ENCODE measurements around the gene EPHB6. TPM values are rescaled to one million over a fixed set of nuclear protein-coding genes. Genes with fewer than 3 reads are reported as not detected.

Gene EPHB6
- total and polyA plus RNA-seq, 10 of the 15 experiments (the other 5 are each of a cell fraction or from before 2014, with no cell fraction given): 0.06 to 1.3 (median 0.37) TPM; not detected in 2

DNA sequence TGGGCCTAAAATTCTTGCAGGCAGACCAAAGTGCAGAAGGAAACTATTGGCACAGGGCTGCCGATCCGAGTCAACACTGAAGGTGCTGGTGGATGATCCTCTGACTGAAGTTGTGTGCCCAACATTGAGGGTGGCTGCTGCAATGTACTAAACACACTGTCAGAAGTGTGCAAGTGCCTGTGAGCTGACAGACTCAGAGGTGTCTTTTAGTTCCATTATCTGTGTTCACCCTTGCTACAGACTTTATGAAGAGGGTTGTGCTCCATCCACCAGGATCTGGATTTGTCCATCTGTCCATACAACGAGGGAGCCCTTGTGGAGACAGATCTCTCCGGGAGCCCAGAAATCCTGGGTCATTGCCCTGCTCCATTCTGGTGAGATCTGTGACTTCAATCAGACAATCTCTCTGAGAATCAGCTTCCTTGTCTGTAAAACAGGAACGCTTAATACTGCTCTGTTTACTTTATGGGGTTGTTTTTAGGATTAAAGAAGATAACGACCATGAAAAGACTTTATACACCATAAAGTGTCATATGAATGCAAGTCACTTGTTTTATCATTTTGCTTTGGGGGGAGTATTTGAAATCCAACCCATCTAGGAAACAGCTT is 40.2 kb downstream of the EPHB6 start:
- no peak for ATAC-seq
- WGBS (ENCODE audit: insufficient coverage, insufficient replicate concordance, low lambda C conversion rate, missing lambda C conversion rate): 15% methylated on average over 6 of the region's 6 CpGs
- no peak overlapping the region for H3K27ac ChIP-seq (ENCODE audit: control insufficient read depth, insufficient read depth)
- H3K27me3 ChIP-seq (replicated peaks in 1 of 2; ENCODE audit: control insufficient read depth in 2 of 2, insufficient read depth in 2 of 2, low read length in 1 of 2): peaks cover 0 to 3% of the 10 kb centered on the region in 2 experiments; a peak in 3 of 4 replicates
- H3K9ac ChIP-seq (ENCODE audit: control insufficient read depth, insufficient read depth, low read length): no peak overlapping the region
- ChIA-PET SMC1A (ENCODE audit: uncharacterized antibody, unreplicated experiment) (no interaction called here), POLR2A (no interaction called here), CTCF (interaction anchor here (1.0 to 1.7 kb wide), 3 partner anchors 14 to 108 kb away, joined by 3 to 5 read pairs (median 3); no protein-coding TSS in a partner anchor), RAD21 (ENCODE audit: unreplicated experiment) (no interaction called here)
- no peaks in the 10 kb centered on the region for H4K20me1 ChIP-seq (ENCODE audit: control insufficient read depth, insufficient read depth)
- H3K4me1 ChIP-seq (ENCODE audit: control insufficient read depth, insufficient read depth, low read length): no peaks in the 10 kb centered on the region
- no peaks in the 10 kb centered on the region for H3K79me2 ChIP-seq (ENCODE audit: control insufficient read depth, insufficient read depth, low read length)
- in situ Hi-C loops (cut with MboI): no loop called here
- H3K4me3 ChIP-seq: no peak overlapping the region
- BruUV-seq (replicated peaks): no TSS peak
- H3K4me2 ChIP-seq (ENCODE audit: control insufficient read depth, insufficient read depth): no peak overlapping the region
- intact Hi-C loops (cut with micrococcal nuclease; ENCODE audit: unreplicated experiment): no loop called here
- H3K9me3 ChIP-seq (replicated peaks; ENCODE audit: control insufficient read depth, insufficient read depth, low read length): no peaks in the 10 kb centered on the region
- FAIRE-seq: no peak
- no peak overlapping the region for H2AFZ ChIP-seq (ENCODE audit: control insufficient read depth, low read depth, low read length)
- no peaks in the 10 kb centered on the region for H3K36me3 ChIP-seq (ENCODE audit: control insufficient read depth in 2 of 2, insufficient read depth in 2 of 2, low read length in 1 of 2)
- DNase-seq (ENCODE audit: low read depth, low spot score): no peak
- TF ChIP-seq, protein P1, sequence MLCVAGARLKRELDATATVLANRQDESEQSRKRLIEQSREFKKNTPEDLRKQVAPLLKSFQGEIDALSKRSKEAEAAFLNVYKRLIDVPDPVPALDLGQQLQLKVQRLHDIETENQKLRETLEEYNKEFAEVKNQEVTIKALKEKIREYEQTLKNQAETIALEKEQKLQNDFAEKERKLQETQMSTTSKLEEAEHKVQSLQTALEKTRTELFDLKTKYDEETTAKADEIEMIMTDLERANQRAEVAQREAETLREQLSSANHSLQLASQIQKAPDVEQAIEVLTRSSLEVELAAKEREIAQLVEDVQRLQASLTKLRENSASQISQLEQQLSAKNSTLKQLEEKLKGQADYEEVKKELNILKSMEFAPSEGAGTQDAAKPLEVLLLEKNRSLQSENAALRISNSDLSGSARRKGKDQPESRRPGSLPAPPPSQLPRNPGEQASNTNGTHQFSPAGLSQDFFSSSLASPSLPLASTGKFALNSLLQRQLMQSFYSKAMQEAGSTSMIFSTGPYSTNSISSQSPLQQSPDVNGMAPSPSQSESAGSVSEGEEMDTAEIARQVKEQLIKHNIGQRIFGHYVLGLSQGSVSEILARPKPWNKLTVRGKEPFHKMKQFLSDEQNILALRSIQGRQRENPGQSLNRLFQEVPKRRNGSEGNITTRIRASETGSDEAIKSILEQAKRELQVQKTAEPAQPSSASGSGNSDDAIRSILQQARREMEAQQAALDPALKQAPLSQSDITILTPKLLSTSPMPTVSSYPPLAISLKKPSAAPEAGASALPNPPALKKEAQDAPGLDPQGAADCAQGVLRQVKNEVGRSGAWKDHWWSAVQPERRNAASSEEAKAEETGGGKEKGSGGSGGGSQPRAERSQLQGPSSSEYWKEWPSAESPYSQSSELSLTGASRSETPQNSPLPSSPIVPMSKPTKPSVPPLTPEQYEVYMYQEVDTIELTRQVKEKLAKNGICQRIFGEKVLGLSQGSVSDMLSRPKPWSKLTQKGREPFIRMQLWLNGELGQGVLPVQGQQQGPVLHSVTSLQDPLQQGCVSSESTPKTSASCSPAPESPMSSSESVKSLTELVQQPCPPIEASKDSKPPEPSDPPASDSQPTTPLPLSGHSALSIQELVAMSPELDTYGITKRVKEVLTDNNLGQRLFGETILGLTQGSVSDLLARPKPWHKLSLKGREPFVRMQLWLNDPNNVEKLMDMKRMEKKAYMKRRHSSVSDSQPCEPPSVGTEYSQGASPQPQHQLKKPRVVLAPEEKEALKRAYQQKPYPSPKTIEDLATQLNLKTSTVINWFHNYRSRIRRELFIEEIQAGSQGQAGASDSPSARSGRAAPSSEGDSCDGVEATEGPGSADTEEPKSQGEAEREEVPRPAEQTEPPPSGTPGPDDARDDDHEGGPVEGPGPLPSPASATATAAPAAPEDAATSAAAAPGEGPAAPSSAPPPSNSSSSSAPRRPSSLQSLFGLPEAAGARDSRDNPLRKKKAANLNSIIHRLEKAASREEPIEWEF (IDR thresholded peaks at IDR 0.05; ENCODE audit: insufficient replicate concordance, low read depth, low read length): no peak
- no peak for TF ChIP-seq ZBTB40 (IDR thresholded peaks at IDR 0.05; ENCODE audit: borderline replicate concordance)
- TF ChIP-seq FOXK2 (IDR thresholded peaks at IDR 0.05): no peak
- TF ChIP-seq FOS (IDR thresholded peaks at IDR 0.05; ENCODE audit: borderline replicate concordance, extremely low read depth, insufficient read length): no peak
- TF ChIP-seq ESRRA (IDR thresholded peaks at IDR 0.05; ENCODE audit: low read length): no peak
- TF ChIP-seq, protein P2, sequence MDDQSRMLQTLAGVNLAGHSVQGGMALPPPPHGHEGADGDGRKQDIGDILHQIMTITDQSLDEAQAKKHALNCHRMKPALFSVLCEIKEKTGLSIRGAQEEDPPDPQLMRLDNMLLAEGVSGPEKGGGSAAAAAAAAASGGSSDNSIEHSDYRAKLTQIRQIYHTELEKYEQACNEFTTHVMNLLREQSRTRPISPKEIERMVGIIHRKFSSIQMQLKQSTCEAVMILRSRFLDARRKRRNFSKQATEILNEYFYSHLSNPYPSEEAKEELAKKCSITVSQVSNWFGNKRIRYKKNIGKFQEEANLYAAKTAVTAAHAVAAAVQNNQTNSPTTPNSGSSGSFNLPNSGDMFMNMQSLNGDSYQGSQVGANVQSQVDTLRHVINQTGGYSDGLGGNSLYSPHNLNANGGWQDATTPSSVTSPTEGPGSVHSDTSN (IDR thresholded peaks at IDR 0.05; ENCODE audit: insufficient replicate concordance, low read depth, low read length): no peak
- TF ChIP-seq IRF3 (IDR thresholded peaks at IDR 0.05): no peak
